NCI-H1436 treated with DMSO at 0.1 percent for 48 hours (cell line): Measurements from ENCODE around the gene KRTAP2-2.
"Not testable (repeated sequence)": the region's sequence is repeated elsewhere in the genome, so short reads cannot be mapped to it uniquely, and the experiment has no call there.

ENCODE experiments used
- DNase-seq: peaks from one replicate; lab custom pipeline; 2025; lab: John Stamatoyannopoulos, UW

Gene KRTAP2-2

DNA sequence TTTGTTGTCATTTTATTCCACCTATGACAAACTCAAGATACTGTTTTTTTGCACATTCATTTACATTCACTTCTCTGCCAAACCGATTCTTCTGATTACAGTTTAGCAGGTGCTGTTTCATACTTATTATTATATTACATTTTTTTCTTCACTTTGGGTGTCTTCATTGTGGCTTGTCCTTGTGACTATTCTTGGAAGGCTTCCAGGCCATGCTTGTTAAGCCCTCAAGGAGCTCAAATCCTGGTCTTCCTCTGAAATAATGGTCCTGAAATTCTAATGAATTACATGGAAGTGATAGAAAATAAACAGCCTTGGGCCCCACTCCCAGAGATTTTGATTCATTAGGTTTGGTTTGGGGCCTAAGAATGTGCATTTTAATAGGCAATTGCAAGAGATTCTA is 9.3 kb upstream of the KRTAP2-2 start:
- DNase-seq = no peak

DNA sequence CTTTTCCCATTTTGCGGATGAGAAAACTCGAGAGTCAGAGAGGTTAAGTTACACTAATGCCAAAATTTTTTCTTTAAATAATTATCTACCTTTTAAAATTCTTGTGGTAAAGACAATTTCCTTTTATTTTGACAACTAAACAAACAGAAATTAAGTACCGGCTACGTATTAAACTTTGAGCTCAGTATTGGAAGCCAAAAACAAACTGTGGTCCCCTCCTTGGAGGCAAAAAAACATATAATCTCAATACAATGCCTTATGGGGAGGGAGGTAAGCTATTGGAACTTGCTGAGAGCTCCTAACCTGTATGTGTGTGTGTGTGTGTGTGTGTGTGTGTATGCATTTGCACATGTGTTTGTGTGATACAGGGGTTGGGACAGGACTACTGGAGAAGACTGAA is 8.4 kb upstream of the KRTAP2-2 start:
- DNase-seq = no peak

DNA sequence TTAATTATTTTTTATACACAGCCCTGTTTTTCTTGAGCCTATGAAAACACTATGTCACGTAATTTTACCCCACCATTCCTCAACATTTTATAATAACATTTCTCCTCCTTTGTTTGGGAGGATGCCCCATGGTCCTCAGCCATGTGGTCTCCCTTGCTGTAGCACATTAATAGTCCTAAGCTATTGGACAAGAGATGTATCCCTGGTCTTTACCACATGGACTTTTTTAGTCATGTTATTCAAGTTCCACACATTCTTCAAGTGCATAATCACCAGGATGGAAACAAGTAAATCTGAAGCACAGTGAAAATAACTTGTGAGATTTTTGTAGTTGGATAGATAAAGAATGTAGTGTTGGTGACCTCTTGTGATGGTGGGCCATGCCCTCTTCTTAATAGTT is 6.9 kb upstream of the KRTAP2-2 start:
- DNase-seq = no peak

DNA sequence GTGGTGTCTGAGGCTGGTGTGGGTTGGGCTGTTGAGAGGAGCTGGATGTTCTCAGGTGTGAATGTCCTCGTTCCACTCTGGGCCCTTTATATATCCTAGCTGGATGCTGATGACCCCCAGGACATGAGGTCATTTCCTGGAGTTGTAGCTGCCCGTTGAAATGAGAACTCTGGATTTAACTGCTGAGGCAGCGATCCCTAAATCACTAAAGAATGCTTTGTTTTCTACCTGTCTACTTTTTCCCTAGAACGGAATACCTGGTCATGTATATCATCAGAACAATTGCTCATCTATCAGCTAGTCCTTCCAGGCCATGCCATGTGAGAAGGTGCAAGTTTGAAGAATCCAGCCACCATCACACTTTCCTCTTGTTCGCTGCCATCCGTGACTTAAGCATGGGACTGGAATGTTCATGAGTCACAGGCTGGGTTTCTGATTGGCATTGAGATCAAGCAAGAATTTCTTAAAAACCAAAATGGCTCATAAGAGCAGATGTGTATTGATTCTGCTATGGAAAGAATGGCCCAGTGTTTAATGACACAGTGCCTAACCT is 5.1 kb upstream of the KRTAP2-2 start, which contains the start of gene KRTAP2-3:
Gene KRTAP2-3 (minus strand): TSS at position 63 of the 553 bp plus-strand sequence. CDS start 64 bp downstream, outside the sequence.
- no peak for DNase-seq

DNA sequence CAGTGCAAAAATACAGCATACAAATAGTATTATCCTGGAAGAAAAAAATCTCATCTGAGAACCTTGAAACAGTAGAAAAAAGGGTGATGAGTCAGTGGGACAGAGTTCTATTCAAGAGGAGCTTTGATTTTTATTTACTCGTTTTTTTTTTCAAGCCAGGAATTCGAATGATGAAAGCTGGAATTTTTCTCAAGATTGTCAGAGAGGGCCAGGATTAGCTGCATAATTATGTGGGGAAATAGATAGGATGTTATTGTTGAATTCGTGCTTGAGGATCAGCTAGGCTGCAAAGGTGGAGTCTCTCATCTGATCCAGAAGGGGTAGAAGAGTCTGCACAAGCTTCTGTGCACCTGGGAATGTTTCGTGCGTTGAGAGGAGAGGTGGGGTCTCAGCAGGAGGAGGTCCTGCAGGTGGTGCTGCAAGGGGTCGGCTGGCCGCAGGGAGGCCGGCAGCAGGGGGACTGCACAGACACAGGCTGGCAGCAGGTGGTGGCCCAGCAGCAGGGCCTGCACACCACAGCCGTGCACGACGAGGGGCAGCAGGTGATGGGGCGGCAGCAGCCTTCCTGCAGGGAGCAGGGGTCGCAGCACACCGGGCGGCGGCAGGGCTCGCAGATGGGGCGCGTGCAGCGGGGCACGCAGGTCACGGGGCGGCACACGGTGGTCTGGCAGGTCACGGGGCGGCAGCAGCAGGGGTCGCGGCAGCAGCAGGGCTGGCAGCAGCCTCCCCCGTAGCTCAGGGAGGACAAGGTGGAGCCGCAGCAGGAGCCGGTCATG is 4.4 kb upstream of the KRTAP2-2 start:
- not testable (repeated sequence) for DNase-seq

DNA sequence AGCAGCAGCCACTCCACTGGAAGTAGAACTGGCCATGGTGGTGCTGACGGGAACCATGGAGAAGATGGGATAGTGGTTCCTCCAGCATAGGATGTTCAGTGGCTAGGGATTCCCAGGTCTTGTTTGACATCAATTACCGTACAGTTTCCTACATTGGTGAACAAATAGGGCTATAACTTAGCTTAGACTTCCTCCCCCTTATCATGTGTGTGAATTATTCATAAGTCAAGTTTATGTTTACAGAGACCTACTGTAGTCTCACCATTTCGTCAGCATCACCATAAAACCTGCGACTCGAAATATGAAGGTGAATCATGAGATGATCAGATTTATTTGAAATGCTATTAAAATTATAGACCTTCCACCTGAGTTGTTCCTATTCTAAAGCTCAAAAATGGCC is 3.7 kb upstream of the KRTAP2-2 start:
- DNase-seq = no peak

DNA sequence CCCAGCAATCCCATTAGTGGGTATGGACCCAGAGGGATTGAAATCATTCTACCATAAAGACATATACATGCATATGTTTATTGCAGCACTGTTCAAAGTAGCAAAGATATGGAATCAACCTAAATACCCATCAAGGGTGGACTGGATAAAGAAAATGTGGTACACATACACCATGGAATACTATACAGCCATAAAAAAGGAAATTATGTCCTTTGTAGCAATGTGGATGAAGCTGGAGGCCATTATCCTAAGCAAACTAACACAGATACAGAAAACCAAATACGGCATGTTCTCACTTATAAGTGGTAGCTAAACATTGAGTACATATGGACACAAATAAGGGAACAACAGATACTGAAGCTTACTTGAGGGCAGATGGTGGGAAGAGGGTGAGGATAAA is 2.5 kb upstream of the KRTAP2-2 start:
- no peak for DNase-seq

DNA sequence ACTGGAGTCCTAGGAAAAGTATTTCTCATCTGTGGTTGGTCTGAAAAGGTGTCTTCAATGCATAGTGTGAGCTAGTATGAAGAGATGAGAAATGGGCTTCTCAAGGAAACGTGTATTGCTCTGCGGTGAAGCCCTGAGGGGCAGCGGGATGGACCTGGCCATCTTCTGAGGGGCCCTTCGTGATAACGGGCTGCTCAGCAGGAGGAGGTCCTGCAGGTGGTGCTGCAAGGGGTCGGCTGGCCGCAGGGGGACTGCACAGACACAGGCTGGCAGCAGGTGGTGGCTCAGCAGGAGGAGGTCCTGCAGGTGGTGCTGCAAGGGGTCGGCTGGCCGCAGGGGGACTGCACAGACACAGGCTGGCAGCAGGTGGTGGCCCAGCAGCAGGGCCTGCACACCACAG is 474 bp downstream of the KRTAP2-2 start:
- DNase-seq = not testable (repeated sequence)

DNA sequence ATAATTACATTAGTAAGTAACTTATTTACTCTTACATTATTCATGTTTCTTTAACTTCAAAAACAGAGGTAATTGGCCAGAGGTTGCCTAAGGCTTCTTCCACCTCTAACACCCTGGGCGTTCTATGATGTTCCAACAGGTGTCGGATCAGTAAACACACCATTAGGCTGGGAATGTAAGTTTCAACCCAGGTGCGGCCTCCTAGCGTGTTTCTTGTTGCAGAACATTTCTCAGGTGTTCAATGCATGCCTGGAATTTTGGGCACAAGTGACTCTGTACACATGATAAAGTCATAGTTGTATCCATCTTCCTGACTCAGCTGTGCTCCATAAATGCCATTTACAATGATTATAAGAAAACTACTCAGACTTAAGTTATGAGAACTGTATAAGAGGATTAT is 1.0 kb downstream of the KRTAP2-2 start:
- DNase-seq = no peak

DNA sequence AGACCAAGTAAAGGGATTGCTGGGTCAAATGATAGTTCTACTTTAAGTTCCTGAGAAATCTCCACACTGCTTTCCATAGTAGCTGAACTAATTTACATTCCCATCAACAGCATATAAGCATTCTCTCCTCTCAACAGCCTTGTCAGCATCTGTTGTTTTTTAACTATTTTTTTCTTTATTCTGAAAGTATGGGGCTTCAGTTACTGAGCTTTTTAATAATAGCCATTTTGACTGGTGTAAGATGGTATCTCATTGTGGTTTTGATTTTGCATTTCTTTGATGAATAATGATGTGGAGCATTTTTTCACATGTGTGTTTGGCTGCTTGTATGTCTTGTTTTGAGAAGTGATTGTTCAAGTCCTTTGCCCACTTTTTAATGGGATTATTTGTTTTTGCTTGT is 2.5 kb downstream of the KRTAP2-2 start:
- DNase-seq = no peak

DNA sequence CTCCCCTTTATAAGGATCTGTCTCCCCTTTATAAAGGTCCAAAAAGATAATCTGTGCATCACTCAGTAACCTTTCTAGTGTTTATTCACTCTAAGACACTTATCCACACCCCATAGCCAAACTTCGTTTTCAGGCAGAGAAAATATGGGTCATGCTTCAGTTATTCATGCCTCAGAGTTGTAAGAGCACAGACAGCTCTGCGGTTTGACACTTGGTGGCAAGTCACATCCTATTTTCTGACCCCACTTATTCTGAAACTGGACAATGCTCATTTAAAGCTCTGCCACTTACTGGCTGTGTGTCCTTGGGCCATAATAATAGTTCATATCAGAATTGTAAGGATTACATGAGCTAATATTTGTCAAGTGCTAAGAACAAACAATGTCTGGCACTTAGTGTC is 5.9 kb downstream of the KRTAP2-2 start:
- DNase-seq = no peak

DNA sequence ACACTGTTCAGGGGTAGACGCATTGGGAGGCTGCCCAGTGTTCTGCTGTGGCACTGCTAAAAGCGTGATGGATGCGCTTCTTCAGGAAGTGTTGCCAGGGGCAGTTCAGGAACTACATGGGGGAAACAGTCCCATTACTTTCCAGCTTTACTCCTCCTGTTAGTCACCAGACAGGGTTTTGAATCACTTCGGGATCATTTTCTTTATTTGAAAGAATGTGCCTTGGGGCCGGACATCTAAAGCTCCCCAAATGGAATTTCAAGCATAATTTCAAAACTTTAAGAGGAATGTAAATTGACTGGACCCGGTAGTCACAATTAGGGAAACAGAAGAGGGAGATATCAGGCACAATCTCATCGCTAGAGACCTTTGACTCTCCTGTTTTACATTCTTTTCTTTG is 6.6 kb downstream of the KRTAP2-2 start:
- no peak for DNase-seq

DNA sequence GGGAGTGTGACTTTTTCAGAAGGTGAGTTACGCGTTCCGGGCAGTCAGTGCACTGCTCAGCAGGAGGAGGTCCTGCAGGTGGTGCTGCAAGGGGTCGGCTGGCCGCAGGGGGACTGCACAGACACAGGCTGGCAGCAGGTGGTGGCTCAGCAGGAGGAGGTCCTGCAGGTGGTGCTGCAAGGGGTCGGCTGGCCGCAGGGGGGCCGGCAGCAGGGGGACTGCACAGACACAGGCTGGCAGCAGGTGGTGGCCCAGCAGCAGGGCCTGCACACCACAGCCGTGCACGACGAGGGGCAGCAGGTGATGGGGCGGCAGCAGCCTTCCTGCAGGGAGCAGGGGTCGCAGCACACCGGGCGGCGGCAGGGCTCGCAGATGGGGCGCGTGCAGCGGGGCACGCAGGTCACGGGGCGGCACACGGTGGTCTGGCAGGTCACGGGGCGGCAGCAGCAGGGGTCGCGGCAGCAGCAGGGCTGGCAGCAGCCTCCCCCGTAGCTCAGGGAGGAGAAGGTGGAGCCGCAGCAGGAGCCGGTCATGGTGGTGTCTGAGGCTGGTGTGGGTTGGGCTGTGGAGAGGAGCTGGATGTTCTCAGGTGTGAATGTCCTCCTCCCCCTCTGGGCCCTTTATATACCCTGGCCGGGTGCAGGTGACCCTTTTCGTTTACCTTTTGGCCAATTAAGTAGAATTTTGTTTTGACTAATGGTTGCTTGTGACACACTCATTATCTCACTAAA is 8.1 kb downstream of the KRTAP2-2 start, which contains the start of gene KRTAP2-1:
Gene KRTAP2-1 (minus strand): TSS at position 582 of the 731 bp plus-strand sequence. CDS start 49 bp downstream, at position 533.
- not testable (repeated sequence) for DNase-seq

DNA sequence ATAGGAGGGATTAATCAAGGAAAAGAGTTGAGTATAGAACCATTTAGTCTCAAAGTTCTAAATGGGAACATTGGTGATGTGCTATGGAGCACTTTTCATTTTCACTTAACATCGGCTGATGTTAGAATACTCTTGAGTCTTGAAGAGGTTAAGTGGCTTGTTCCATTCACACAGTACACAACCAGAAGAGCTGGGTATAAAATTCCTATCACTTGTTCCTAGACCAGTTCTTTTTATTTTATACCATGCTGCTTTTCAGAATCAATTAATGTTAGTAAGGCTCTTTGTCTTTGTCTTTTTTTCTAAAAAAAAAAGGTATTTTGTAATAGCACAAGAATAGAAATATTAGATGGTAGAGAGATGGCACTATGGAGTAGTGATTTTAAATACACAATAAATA is 12.1 kb downstream of the KRTAP2-2 start:
- DNase-seq = no peak

DNA sequence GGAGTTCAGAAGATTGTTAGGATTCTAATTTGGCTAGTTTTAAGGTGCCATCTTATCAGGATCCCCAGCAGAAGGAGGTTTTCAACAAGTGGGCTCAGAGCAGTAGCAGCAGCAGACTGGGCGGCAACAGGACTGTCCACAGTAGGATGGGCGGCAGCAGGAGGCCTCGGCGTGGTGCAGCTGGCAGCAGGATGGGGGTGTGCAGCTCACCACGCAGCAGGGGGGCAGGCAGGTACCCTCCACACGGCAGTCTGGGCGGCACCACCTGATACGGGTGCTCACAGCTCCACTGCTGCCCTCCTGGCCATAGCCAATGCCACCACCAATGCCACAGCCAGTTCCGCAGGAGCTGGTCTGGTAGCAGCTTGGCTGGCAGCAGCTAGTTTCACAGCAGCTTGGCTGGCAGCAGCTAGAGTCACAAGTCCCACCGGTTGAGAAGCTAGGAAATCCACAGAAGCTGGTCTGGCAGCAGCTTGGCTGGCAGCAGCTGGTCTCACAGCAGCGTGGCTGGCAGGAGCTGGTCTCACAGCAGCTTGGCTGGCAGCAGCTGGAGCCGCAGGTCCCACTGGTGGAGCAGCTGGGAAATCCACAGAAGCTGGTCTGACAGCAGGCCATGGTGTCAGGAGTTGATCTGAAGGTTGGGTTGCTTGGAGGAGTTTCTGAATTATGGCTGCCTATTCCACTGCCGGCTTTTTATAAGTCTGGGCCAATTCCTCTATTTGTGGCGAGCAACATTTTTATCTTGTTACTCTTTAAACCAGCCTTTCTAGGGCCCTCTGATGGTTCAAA is 14.1 kb downstream of the KRTAP2-2 start, which contains the start of gene KRTAP1-1:
Gene KRTAP1-1 (minus strand): TSS at position 668 of the 789 bp plus-strand sequence. CDS start 53 bp downstream, at position 615.
- not testable (repeated sequence) for DNase-seq

DNA sequence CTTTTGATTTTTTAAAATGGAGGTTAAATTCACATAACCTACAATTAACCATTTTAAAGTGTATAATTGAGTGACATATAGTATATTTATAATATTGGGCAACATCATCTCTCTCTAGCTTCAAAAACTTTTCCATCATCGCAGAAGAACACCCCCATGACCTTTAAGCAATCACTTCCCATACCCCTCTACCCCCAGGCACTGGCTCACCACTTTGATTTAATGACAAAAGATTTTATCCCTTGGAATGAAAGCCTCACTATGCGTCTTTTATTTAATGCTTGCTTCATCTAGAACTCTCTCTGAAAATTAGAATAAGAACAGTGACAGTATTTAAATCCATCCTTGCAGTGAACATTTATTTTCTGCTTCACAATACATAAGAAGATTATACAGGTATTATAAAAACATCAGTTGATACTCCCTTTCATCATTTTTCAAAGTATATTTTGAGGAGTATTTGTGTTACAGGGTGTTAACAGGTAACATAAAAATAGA is 17.1 kb downstream of the KRTAP2-2 start:
- DNase-seq = no peak

DNA sequence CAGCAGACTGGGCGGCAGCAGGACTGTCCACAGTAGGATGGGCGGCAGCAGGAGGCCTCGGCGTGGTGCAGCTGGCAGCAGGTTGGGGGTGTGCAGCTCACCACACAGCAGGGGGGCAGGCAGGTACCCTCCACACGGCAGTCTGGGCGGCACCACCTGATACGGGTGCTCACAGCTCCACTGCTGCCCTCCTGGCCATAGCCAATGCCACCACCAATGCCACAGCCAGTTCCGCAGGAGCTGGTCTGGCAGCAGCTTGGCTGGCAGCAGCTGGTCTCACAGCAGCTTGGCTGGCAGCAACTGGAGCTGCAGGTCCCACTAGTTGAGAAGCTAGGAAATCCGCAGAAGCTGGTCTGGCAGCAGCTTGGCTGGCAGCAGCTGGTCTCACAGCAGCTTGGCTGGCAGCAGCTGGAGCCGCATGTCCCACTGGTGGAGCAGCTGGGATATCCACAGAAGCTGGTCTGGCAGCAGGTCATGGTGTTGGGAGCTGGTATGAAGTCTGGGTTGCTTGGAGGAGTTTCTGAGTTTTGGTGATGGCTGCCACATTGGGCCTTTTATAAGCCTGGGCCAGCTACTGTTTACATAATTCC is 20.6 kb downstream of the KRTAP2-2 start, which contains the start of gene KRTAP1-3:
Gene KRTAP1-3 (minus strand): TSS at position 529 of the 590 bp plus-strand sequence. CDS start 53 bp downstream, at position 476.
- not testable (repeated sequence) for DNase-seq

DNA sequence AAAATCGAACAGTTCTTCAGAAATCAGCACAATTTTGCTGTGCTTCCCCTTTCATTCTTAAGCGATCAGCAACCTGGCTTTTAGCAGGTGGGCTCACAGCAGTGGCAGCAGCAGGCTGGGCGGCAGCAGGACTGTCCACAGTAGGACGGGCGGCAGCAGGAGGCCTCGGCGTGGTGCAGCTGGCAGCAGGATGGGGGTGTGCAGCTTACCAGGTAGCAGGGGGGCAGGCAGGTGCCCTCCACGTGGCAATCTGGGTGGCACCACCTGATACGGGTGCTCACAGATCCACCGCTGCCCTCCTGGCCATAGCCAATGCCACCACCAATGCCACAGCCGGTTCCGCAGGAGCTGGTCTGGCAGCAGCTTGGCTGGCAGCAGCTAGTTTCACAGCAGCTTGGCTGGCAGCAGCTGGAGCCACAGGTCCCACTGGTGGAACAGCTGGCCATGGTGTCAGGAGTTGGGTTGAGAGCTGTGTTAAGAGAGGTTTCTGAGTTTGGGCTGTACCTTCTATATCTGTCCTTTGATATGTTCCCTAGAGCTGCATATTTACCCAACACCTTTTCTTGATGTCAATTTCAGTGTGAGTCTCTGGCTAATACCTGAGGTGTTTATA is 25.3 kb downstream of the KRTAP2-2 start, which contains the start of gene KRTAP1-4:
Gene KRTAP1-4 (minus strand): TSS at position 563 of the 613 bp plus-strand sequence. CDS start 117 bp downstream, at position 446.
- DNase-seq = no peak

DNA sequence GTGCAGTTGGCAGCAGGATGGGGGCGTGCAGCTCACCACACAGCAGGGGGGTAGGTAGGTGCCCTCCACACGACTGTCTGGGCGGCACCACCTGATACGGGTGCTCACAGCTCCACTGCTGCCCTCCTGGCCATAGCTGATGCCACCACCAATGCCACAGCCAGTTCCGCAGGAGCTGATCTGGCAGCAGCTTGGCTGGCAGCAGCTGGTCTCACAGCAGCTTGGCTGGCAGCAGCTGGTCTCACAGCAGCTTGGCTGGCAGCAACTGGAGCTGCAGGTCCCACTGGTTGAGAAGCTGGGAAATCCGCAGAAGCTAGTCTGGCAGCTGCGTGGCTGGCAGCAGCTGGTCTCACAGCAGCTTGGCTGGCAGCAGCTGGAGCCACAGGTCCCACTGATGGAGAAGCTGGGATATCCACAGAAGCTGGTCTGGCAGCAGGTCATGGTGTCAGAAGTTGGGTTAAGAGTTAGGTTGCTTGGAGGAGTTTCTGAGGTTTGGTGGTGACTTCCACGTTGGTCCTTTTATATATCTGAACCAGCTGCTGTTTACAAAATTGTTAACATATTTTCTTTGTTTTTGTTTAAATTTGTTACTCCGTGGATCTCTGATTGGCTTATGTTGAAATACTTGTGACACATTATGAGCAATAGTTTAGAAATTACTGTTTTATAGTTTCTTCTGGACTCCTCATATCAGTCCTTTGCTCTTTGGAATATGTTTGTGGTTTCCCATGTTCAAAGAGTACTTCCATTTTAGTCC is 28.1 kb downstream of the KRTAP2-2 start, which contains the start of gene KRTAP1-5:
Gene KRTAP1-5 (minus strand): TSS at position 494 of the 757 bp plus-strand sequence. CDS start 53 bp downstream, at position 441.
- DNase-seq = no peak

DNA sequence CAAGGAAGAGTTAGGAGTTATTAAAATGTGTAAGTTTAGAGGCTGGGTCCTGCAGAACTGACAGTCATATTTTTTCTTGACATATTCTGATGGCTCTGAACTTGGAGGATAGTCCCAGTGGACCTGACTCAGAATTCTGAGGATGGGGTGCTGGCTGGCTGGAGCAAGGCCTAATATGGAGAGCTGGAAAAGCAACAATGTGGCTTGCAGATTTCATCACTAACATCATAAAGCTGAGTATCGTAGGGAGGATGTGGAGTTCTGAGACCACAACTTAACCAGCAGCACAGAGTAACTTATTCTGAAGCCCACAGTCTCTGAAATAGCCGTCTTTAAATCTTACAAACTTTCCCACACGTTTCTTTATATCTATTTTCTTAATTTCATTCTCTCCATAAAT is 30.3 kb downstream of the KRTAP2-2 start:
- DNase-seq = no peak
